HTR-8/SVneo (cell line): ENCODE measurements around the gene IPCEF1.
A peak's percentile ranks its signal among the peaks of the same experiment; 100 is the strongest.
"Not testable (repeated sequence)": the region's sequence is repeated elsewhere in the genome, so short reads cannot be mapped to it uniquely, and the experiment has no call there.

ENCODE experiments used
- DNase-seq: peaks from one replicate; pipeline ENCODE4 v3.0.0; 2011; ENCODE audit warnings: low spot score, mixed read lengths; ENCODE audit not compliant: insufficient read length
- FAIRE-seq: peaks from 2 replicates; lab custom pipeline; 2011; peaks lifted over from hg19 to GRCh38; lab: Jason Lieb, UNC

Gene IPCEF1

DNA sequence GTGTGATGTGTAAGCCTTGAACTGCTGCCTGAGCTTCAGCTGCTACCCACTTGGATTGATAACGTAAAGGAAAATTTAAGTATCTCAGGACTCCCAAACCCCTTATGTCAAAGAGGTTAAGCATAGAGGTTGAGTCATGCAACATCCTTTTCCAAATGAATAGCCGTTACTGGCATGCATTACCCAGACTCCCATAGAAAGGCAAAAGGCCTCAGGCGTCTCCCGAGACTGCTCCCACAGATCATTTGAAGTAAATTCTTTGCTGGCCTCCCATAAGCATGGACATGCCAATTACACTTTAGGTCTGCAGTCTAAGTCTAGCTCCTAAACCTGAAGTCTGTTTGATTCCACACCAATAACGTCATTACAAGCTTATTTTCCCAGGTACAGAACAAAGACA is 14.7 kb downstream of the IPCEF1 start:
- DNase-seq (peak; percentile 33), FAIRE-seq (peak; percentile 42)

GRCh38 chr6:154341336-154341735 is 15.3 kb downstream of the IPCEF1 start:
- no peak for FAIRE-seq
- no peak for DNase-seq

DNA sequence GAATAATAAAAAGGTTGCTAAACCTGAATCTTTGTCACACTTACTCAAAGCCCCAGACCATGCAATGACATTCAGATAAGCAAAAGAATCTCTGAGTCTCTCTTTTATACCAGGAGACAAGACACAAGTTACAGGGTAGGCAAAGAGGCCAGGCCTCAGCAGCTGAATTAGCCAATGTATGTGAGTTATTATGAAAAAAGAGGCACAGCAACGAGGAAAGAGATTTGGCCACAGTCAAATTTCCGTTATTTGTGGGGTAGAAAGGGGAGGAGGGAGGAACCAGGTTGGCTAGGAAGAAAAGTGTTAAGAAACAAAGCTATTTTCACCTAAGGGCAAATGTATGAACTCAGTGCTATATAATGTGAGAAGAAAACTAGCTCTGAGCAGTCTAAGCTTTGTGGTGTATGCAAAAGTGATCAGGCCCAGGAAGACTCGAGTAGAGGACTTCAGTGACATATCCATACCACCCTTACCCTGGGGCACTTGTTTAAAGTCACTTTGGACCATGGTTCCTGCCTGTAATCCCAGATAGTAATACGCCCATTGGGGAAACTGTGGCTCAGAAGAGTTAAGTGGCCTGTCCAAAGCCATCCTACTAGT is 19.1 kb downstream of the IPCEF1 start:
- FAIRE-seq: no peak

GRCh38 chr6:154334147-154334546 is 22.5 kb downstream of the IPCEF1 start:
- FAIRE-seq, DNase-seq: not testable (repeated sequence)

More for the DNA sequence above, 19.1 kb downstream of the IPCEF1 start:
- DNase-seq: no peak

DNA sequence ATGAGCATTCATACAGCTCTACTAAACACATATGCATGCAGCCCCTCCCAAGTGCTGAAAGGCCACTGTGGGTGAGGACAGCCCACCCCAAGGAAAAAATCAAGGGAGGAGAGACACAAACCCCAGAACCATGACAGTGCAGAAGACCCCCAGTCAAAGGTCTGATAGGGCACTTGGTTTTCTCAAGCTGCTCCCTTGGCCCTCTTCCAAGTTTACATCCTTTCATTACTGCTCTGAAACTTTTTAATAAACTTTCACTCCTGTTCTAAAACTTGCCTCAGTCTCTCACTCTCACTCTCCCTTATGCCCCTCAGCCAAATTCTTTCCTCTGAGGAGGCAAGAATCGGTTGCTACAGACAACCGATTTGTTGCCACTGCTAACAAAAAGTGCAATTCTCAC is 24.9 kb downstream of the IPCEF1 start:
- DNase-seq (no peak), FAIRE-seq (no peak)

DNA sequence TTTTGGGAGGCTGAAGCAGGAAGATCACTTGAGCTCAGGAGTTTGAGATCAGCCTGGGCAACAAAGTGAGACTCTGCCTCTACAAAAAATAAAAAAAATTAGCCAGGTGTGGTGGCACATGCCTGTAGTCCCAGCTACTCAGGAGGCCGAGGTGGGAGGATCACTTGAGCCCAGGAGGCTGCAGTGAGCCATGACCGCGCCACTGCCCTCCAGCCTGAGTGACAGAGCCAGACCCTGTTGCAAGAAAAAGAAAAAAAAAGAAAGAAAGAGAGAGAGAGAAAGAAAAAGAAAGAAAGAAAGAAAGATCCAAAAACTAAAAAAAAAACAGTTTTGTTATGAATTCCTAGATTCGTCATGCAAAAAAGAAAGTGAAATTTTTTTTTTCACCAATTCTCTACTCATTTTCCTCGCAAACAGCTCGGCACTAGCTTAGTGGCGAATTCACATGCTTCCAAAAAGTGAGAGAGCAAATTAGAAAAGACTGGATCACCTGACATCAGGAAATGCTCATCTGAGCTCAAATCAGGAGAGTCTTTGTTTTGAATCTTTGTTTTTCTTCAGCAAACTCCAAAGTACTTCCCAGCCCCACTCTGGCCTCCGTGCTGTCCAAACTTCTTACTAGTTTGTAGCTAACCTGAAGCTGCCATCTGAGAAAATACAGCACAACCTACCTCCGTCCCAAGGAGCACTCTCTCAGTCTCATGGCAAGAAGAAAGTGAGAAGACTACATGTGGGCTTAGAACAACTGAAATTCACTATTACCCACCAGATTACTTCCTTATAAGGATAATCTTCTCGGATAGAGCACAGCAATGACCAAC is 27.0 kb downstream of the IPCEF1 start:
- FAIRE-seq: no peak
- DNase-seq: no peak

DNA sequence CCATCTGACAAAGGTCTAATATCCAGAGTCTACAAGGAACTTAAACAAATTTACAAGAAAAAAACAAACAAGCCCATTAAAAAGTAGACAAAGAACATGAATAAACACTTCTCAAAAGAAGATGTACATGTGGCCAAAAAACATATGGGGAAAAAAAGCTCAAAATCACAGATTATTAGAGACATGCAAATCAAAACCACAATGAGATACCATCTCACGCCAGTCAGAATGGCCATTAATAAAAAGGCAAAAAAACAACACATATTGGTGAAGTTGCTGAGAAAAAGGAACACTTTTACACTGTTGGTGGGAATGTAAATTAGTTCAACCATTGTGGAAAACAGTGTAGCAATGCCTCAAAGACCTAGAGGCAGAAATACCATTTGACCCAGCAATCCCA is 29.3 kb downstream of the IPCEF1 start:
- FAIRE-seq, DNase-seq: not testable (repeated sequence)

GRCh38 chr6:154325142-154325541 is 31.5 kb downstream of the IPCEF1 start:
- FAIRE-seq (no peak), DNase-seq (no peak)

DNA sequence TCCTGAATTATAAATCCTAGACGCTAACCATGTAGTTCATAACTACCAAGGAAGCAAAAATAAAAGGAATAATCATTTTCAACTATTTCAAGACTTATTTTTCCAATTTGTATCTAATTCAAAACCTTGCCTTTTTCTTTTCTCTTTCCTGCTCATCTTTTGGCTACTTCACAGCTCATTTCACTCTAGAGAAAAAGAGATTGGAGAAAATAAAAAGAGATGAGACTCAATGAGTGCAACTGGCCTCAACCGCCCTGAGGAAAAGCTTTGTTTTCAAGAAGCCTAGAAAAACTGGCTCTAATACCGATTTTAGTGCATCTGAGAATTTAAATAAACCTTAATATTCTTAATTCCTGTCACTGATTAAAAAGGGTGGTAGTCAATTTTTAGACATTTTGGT is 36.4 kb downstream of the IPCEF1 start:
- FAIRE-seq (no peak), DNase-seq (no peak)

GRCh38 chr6:154319231-154319858 is 37.3 kb downstream of the IPCEF1 start:
- DNase-seq: peak; percentile 38
- no peak for FAIRE-seq

- DNase-seq (no peak), FAIRE-seq (no peak)
Observed at GRCh38 chr6:154318721-154319120, 37.9 kb downstream of the IPCEF1 start.

- FAIRE-seq (no peak), DNase-seq (no peak)
Observed at GRCh38 chr6:154316131-154316530, 40.5 kb downstream of the IPCEF1 start.

GRCh38 chr6:154314084-154314483 is 42.5 kb downstream of the IPCEF1 start:
- no peak for FAIRE-seq
- no peak for DNase-seq

DNA sequence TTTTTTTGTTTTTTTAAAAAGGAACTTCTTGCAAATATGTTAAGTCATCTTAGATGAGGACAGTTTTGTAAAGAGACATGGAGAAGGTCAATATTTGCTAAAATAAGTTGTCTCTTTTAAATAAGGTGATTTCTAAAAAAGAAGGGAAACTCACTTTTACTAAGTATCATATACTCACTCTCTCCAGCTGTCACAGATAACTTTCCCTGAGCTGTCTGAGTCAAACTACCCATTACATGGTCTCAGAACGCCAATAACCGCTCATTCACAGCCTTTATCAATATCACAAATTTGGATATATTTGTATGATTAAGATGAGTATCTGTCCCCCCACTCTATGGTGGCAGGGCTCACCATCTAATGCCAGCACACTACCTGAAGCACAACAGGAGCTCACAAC is 47.6 kb downstream of the IPCEF1 start:
- FAIRE-seq: no peak
- DNase-seq: no peak

DNA sequence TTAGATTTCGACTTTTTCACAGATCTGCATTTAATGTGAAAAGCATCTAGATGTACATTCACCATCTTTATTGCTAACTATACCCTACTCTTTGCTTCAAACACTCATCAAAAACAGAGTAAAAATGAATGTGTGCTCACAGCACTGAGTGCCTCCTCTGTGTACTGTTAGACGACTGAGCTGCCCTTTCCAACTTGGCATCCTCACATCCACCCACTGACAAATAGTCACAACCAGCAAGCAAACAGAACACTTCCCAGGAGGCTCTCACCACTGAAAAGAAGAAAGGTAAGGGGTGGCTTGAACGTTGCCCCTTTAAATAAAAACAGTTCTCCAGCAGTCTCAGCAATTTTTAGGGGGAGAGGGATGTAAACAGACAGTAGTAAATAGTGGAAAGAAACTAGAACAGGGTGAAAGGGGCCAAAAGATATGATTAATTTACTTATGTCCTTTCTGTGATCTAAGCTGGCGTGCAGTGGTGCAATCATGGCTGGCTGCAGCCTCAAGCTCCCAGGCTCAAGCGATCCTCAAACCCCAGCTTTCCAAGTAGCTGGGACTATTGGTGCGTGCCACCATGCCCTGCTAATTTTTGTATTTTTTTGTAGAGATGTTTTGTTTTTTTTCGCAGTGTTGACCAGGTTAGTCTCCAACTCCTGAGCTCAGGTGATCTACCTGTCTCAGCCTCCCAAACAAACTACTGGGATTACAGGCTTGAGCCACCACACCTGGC is 48.7 kb downstream of the IPCEF1 start:
- DNase-seq (no peak), FAIRE-seq (no peak)

GRCh38 chr6:154307147-154307546 is 49.5 kb downstream of the IPCEF1 start:
- not testable (repeated sequence) for FAIRE-seq, DNase-seq

DNA sequence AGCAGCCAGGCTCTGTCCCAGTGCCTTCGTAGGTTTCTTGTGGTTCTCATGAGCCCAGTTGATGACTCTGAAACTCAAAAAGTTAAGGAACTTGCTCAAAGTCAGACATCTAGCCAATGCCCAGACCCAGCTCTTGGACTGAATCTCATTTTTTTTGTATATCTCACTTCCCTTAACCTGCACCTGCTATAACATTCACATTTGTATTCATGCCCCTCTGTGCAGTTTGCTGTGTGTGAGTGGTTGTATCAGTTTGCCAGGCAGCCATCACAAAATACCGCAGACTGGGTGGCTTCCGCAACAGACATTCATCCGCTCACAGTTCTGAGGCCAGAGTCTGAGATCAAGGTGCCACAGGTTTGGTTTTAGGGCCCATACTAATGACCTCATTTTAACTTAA is 49.9 kb downstream of the IPCEF1 start:
- FAIRE-seq (no peak), DNase-seq (no peak)

GRCh38 chr6:154304191-154304590 is 52.4 kb downstream of the IPCEF1 start:
- FAIRE-seq (no peak), DNase-seq (no peak)

DNA sequence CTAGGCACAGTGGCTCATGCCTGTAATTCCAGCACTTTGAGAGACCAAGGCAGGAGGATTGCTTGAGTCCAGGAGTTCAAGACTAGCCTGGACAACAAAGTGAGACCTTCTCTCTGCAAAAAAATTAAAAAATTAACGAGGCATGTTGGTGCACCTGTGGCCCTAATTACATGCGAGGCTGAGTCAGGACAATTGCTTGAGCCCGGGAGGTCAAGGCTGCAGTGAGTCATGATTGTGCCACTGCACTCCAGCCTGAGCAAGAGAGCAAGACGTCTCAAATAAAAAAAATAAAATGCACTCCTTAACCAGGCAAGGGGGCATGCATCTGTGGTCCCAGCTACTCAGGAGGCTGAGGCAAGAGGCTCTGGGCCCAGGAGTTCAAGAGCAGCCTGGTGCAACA is 53.0 kb downstream of the IPCEF1 start:
- not testable (repeated sequence) for FAIRE-seq, DNase-seq
